ENCODE measurements around the gene MPDZ.

DNA sequence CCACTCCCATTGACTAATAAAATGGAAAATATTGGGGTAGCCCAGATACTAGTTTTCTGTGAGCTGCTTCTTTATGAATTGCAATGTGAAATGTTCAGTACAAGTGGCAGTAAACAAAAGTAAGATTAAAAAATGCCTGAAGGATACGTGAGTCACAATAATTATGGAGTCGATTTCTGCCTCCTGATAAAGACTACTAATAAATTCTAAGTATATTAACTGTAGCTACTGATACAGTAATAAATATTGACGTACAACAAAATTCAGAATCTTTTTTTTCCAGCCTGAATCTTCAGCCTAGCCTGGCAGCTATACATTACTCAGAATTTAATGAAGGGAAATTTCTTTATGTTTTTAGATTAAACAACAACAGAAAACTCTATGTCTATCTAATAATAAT is 218.1 kb downstream of the MPDZ start:
- TF ChIP-seq, protein P1, sequence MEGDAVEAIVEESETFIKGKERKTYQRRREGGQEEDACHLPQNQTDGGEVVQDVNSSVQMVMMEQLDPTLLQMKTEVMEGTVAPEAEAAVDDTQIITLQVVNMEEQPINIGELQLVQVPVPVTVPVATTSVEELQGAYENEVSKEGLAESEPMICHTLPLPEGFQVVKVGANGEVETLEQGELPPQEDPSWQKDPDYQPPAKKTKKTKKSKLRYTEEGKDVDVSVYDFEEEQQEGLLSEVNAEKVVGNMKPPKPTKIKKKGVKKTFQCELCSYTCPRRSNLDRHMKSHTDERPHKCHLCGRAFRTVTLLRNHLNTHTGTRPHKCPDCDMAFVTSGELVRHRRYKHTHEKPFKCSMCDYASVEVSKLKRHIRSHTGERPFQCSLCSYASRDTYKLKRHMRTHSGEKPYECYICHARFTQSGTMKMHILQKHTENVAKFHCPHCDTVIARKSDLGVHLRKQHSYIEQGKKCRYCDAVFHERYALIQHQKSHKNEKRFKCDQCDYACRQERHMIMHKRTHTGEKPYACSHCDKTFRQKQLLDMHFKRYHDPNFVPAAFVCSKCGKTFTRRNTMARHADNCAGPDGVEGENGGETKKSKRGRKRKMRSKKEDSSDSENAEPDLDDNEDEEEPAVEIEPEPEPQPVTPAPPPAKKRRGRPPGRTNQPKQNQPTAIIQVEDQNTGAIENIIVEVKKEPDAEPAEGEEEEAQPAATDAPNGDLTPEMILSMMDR (IDR thresholded peaks at IDR 0.05) = no peak
- no peak for TF ChIP-seq POLR2A (IDR thresholded peaks at IDR 0.05)
